Caco-2 (cell line): ENCODE results near the gene ZBTB47. TPM values are rescaled to one million over a fixed set of nuclear protein-coding genes. Genes with fewer than 3 reads are reported as not detected.

ENCODE experiments used
- BruUV-seq: library from RNA; stranded (reverse); fragments of 400-500 nt; replicated peaks from 2 replicates; lab custom pipeline; 2021; lab: Mats Ljungman, UMichigan
- CTCF ChIA-PET: fragments of 300-600 bp; sonication (Branson Sonifier 250); formaldehyde crosslinking; loops from one replicate; lab custom pipeline; 2022; ENCODE audit warnings: antibody characterized with exemption; lab: Charles Lee
- POLR2A ChIA-PET: fragments of 300-600 bp; sonication (Branson Sonifier 250); formaldehyde crosslinking; loops from one replicate; lab custom pipeline; 2022; ENCODE audit warnings: antibody characterized with exemption; lab: Charles Lee
- DNase-seq, 2 experiments: peaks; one replicate each; pipeline versions ENCODE4 v3.0.0 to v3.0.0-alpha.2; 2020 to 2022
- H3K27me3 ChIP-seq: replicated peaks from 2 replicates; pipeline ENCODE4 v1.6.0; 2011; ENCODE audit warnings: low read length; ENCODE audit not compliant: control insufficient read depth, insufficient read depth
- H3K36me3 ChIP-seq: 2 replicates; pipeline ENCODE4 v1.5.1; 2011; ENCODE audit warnings: low read length; ENCODE audit not compliant: control insufficient read depth, insufficient read depth
- H3K4me1 ChIP-seq: fragments of 250-450 bp; sonication (Bioruptor Pico); 2 replicates; pipeline ENCODE4 v1.5.1; 2020; ENCODE audit warnings: mild to moderate bottlenecking
- H3K4me3 ChIP-seq: 2 replicates; pipeline ENCODE4 v1.5.1; 2011; ENCODE audit warnings: low read depth, mild to moderate bottlenecking, control low read depth, low read length
- H3K9me3 ChIP-seq: fragments of 250-450 bp; sonication (Bioruptor Pico); 2 replicates; pipeline ENCODE4 v1.5.1; 2020; ENCODE audit warnings: mild to moderate bottlenecking, moderate library complexity
- H3K27ac Mint-ChIP-seq: one replicate; pipeline ENCODE4 v1.8.0; 2022; ENCODE audit warnings: mixed read lengths; ENCODE audit not compliant: unreplicated experiment
- H3K27me3 Mint-ChIP-seq: one replicate; pipeline ENCODE4 v1.8.0; 2022; ENCODE audit warnings: mixed read lengths; ENCODE audit not compliant: insufficient read depth, unreplicated experiment
- H3K36me3 Mint-ChIP-seq: one replicate; pipeline ENCODE4 v1.8.0; 2022; ENCODE audit warnings: mild to moderate bottlenecking, mixed read lengths; ENCODE audit not compliant: insufficient read depth, unreplicated experiment
- H3K4me1 Mint-ChIP-seq: one replicate; pipeline ENCODE4 v1.8.0; 2022; ENCODE audit warnings: low read depth, mixed read lengths; ENCODE audit not compliant: unreplicated experiment
- H3K4me3 Mint-ChIP-seq: one replicate; pipeline ENCODE4 v1.8.0; 2022; ENCODE audit warnings: mild to moderate bottlenecking, moderate library complexity, mixed read lengths; ENCODE audit not compliant: unreplicated experiment
- H3K9me3 Mint-ChIP-seq: one replicate; pipeline ENCODE4 v1.8.0; 2022; ENCODE audit warnings: mixed read lengths; ENCODE audit not compliant: unreplicated experiment
- intact Hi-C: fragments of 100-400 bp; cut with micrococcal nuclease; formaldehyde crosslinking; loops from one replicate; pipeline ENCODE4 v1.10.0; 2022; ENCODE audit not compliant: unreplicated experiment
- total RNA-seq: library from RNA; stranded (reverse); gene quantifications from 2 replicates; pipeline ENCODE4 v1.2.3, GENCODE V29; 2022
- TF ChIP-seq, protein P1 (sequence below), 2 experiments: fragments of 200-600 bp in 1 of 2; IDR thresholded peaks; 1 replicate in 1 of 2; 2 replicates in 1 of 2; pipeline versions ENCODE4 v1.5.1 to v1.8.0; 2011 to 2022; ENCODE audit warnings: antibody characterized with exemption in 1 of 2, control low read depth in 1 of 2, inconsistent platforms in 1 of 2, low read depth in 1 of 2, low read length in 1 of 2, mild to moderate bottlenecking in 1 of 2, moderate library complexity in 1 of 2; ENCODE audit not compliant: insufficient read depth in 1 of 2, severe bottlenecking in 1 of 2, unreplicated experiment in 1 of 2

The ZBTB47 gene
- total RNA-seq, 1 experiment from 2014 or later, result 4.8 TPM

DNA sequence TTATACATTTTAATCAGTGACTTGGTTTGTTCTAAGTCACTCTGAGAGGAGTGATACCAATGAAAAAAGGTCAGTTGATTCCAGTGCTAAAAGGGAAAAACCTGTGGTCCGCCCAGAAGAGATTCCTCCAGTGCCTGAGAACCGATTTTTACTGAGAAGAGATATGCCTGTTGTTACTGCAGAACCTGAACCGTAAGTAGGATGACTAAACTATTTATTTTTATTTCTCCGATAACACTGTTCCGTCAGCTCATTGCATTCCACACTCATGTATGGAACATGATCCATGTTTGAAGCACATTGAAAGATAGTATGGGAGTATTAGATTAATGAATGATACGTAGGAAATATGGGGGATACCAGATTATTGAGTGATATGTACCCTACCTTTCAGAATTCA, 20.0 kb upstream of the ZBTB47 start:
- Histone ChIP-seq H3K4me1 (no peaks in the 10 kb centered on the region), H3K9me3 (no peaks in the 10 kb centered on the region), H3K36me3 (peaks cover 3% of the 10 kb centered on the region), H3K27me3 (no peaks in the 10 kb centered on the region), H3K4me3 (no peak overlapping the region)
- intact Hi-C loops, result no loop called here
- ChIA-PET POLR2A (no interaction called here), CTCF (interaction anchor here (0.5 kb wide), 1 partner anchor 20 kb away, joined by 3 read pairs; no protein-coding TSS in a partner anchor)
- BruUV-seq, result no TSS peak
- Mint-ChIP-seq H3K9me3 (no peaks in the 10 kb centered on the region), H3K27me3 (no peaks in the 10 kb centered on the region), H3K4me1 (peaks cover 8% of the 10 kb centered on the region), H3K4me3 (no peak overlapping the region), H3K36me3 (peaks cover 36% of the 10 kb centered on the region), H3K27ac (peak overlapping the region; percentile 6)
- no peak for DNase-seq
- TF ChIP-seq, protein P1, sequence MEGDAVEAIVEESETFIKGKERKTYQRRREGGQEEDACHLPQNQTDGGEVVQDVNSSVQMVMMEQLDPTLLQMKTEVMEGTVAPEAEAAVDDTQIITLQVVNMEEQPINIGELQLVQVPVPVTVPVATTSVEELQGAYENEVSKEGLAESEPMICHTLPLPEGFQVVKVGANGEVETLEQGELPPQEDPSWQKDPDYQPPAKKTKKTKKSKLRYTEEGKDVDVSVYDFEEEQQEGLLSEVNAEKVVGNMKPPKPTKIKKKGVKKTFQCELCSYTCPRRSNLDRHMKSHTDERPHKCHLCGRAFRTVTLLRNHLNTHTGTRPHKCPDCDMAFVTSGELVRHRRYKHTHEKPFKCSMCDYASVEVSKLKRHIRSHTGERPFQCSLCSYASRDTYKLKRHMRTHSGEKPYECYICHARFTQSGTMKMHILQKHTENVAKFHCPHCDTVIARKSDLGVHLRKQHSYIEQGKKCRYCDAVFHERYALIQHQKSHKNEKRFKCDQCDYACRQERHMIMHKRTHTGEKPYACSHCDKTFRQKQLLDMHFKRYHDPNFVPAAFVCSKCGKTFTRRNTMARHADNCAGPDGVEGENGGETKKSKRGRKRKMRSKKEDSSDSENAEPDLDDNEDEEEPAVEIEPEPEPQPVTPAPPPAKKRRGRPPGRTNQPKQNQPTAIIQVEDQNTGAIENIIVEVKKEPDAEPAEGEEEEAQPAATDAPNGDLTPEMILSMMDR (IDR thresholded peaks at IDR 0.05; ENCODE audit: insufficient read depth in 1 of 2, low read depth in 1 of 2, low read length in 1 of 2, severe bottlenecking in 1 of 2, unreplicated experiment in 1 of 2), result no peak

DNA sequence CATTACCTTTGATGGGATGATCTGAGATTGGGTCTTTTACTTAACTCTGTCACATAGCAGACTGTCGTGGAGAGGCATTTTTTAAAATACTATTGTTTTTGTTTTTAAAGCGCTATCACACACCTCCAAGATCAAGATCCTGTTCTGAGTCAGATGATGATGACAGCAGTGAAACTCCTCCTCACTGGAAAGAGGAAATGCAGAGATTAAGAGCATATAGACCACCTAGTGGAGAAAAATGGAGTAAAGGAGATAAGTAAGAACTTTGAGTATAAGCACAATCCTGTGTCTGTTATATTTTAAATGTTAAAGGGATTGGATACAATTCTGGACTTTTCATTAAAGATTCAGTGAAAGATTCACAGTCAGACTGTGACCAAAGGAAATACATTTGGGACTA, 18.4 kb upstream of the ZBTB47 start:
- H3K4me3 Mint-ChIP-seq, result no peak overlapping the region
- intact Hi-C loops, result no loop called here
- no peaks in the 10 kb centered on the region for H3K9me3 ChIP-seq
- no peaks in the 10 kb centered on the region for H3K27me3 Mint-ChIP-seq
- no peaks in the 10 kb centered on the region for H3K27me3 ChIP-seq
- BruUV-seq, result no TSS peak
- H3K4me1 ChIP-seq, result no peaks in the 10 kb centered on the region
- no peak overlapping the region for H3K4me3 ChIP-seq
- no peaks in the 10 kb centered on the region for H3K9me3 Mint-ChIP-seq
- peaks cover 3% of the 10 kb centered on the region for H3K36me3 ChIP-seq
- POLR2A ChIA-PET, result no interaction called here
- CTCF ChIA-PET, result no interaction called here
- H3K36me3 Mint-ChIP-seq, result peaks cover 30% of the 10 kb centered on the region
- TF ChIP-seq, protein P1 (IDR thresholded peaks at IDR 0.05; ENCODE audit: insufficient read depth in 1 of 2, low read depth in 1 of 2, low read length in 1 of 2, severe bottlenecking in 1 of 2, unreplicated experiment in 1 of 2), result no peak
- H3K4me1 Mint-ChIP-seq, result peaks cover 8% of the 10 kb centered on the region
- H3K27ac Mint-ChIP-seq, result no peak overlapping the region
- DNase-seq, result no peak

DNA sequence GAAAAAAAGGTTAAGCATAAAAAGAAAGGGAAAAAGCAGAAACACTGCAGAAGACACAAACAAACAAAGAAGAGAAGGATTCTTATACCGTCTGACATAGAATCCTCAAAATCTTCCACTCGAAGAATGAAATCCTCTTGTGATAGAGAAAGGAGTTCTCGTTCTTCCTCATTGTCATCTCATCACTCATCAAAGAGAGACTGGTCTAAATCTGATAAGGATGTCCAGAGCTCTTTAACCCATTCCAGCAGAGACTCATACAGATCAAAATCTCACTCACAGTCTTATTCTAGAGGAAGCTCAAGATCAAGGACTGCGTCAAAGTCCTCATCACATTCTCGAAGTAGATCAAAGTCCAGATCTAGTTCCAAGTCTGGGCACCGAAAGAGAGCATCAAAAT, 16.5 kb upstream of the ZBTB47 start:
- intact Hi-C loops, result no loop called here
- TF ChIP-seq, protein P1 (IDR thresholded peaks at IDR 0.05; ENCODE audit: insufficient read depth in 1 of 2, low read depth in 1 of 2, low read length in 1 of 2, severe bottlenecking in 1 of 2, unreplicated experiment in 1 of 2), result no peak
- Histone ChIP-seq H3K4me3 (no peak overlapping the region), H3K4me1 (no peaks in the 10 kb centered on the region), H3K27me3 (no peaks in the 10 kb centered on the region), H3K9me3 (no peaks in the 10 kb centered on the region), H3K36me3 (peaks cover 3% of the 10 kb centered on the region)
- no peak overlapping the region for H3K27ac Mint-ChIP-seq
- no TSS peak for BruUV-seq
- ChIA-PET POLR2A (no interaction called here), CTCF (no interaction called here)
- peaks cover 15% of the 10 kb centered on the region for H3K36me3 Mint-ChIP-seq
- no peak overlapping the region for H3K4me3 Mint-ChIP-seq
- no peak for DNase-seq
- no peaks in the 10 kb centered on the region for H3K27me3 Mint-ChIP-seq
- no peaks in the 10 kb centered on the region for H3K4me1 Mint-ChIP-seq
- H3K9me3 Mint-ChIP-seq, result no peaks in the 10 kb centered on the region
